HepG2 (cell line): ENCODE measurements around the gene PPIB. TPM values are rescaled to one million over a fixed set of nuclear protein-coding genes. Genes with fewer than 3 reads are reported as not detected.
A peak's percentile ranks its signal among the peaks of the same experiment; 100 is the strongest.

ENCODE experiments used
- ATAC-seq: fragments of 200-7000 bp; cut with Tn5 transposase; 3 replicates; pipeline ENCODE4 v1.9.1; 2020; ENCODE audit warnings: mild to moderate bottlenecking, moderate library complexity
- BruUV-seq: library from RNA; stranded (reverse); fragments of 400-500 nt; replicated peaks from 2 replicates; lab custom pipeline; 2021; lab: Mats Ljungman, UMichigan
- CTCF ChIA-PET: fragments of 300-600 bp; formaldehyde crosslinking; extraction: SDS; loops from one replicate; lab custom pipeline; 2021; ENCODE audit warnings: low total read pairs, inconsistent platforms, low intra/inter-chr PET ratio; lab: Yijun Ruan, JAX
- POLR2A ChIA-PET: fragments of 350-600 bp; sonication (Branson Sonifier 250); formaldehyde crosslinking; loops from one replicate; lab custom pipeline; 2020; ENCODE audit warnings: antibody characterized with exemption, inconsistent platforms; lab: Yijun Ruan, JAX
- DNase-seq: peaks from one replicate; pipeline ENCODE4 v3.0.0-alpha.2; 2015; ENCODE audit warnings: low spot score
- FAIRE-seq: peaks from 3 replicates; lab custom pipeline; 2011; peaks lifted over from hg19 to GRCh38; lab: Jason Lieb, UNC
- H2AFZ ChIP-seq: one replicate; pipeline ENCODE4 v1.6.1; 2011; ENCODE audit warnings: low read length, inconsistent platforms
- H3K27ac ChIP-seq: fragments of 300-600 bp; 3 replicates; pipeline ENCODE4 v1.8.0; 2011; ENCODE audit warnings: mixed run types, mild to moderate bottlenecking, mixed read lengths, low read length, inconsistent platforms; ENCODE audit not compliant: insufficient read depth; ENCODE audit errors: extremely low read length
- H3K27me3 ChIP-seq, 2 experiments: fragments of 200-600 bp in 1 of 2; 2 replicates in 1 of 2; 3 replicates in 1 of 2; pipeline versions ENCODE4 v1.6.0 to v1.8.0; 2011; ENCODE audit warnings: low read length in 2 of 2, mild to moderate bottlenecking in 2 of 2, moderate library complexity in 2 of 2, inconsistent platforms in 1 of 2; ENCODE audit not compliant: insufficient read depth in 2 of 2, control insufficient read depth in 1 of 2
- H3K36me3 ChIP-seq, 2 experiments: fragments of 200-600 bp in 1 of 2; replicated peaks in 1 of 2; 2 replicates in 1 of 2; 3 replicates in 1 of 2; pipeline versions ENCODE4 v1.5.1 to v1.8.0; 2011; ENCODE audit warnings: low read length in 2 of 2, inconsistent platforms in 1 of 2; ENCODE audit not compliant: insufficient read depth in 2 of 2, control insufficient read depth in 1 of 2
- H3K4me1 ChIP-seq: 2 replicates; pipeline ENCODE4 v1.5.1; 2012; ENCODE audit warnings: low read length, inconsistent platforms; ENCODE audit not compliant: insufficient read depth
- H3K4me2 ChIP-seq: 2 replicates; pipeline ENCODE4 v1.6.0; 2011; ENCODE audit warnings: low read depth, low read length, inconsistent platforms
- H3K4me3 ChIP-seq, 3 experiments: fragments of 200-600 bp in 1 of 3; sonication (generic), shearing (Covaris generic) in 1 of 3; replicated peaks in 1 of 3; 2 replicates each; pipeline ENCODE4 v1.5.1; 2011 to 2016; ENCODE audit warnings: low read length in 3 of 3, inconsistent platforms in 2 of 3, low read depth in 2 of 3, mild to moderate bottlenecking in 2 of 3, control low read depth in 1 of 3, mixed read lengths in 1 of 3; ENCODE audit not compliant: insufficient read depth in 1 of 3
- H3K79me2 ChIP-seq: one replicate; pipeline ENCODE4 v1.6.1; 2011; ENCODE audit warnings: low read length, inconsistent platforms; ENCODE audit not compliant: insufficient read depth
- H3K9ac ChIP-seq: 2 replicates; pipeline ENCODE4 v1.6.0; 2011; ENCODE audit warnings: mild to moderate bottlenecking, low read depth, low read length, inconsistent platforms; ENCODE audit not compliant: insufficient read depth
- H3K9me3 ChIP-seq: 2 replicates; pipeline ENCODE4 v1.5.1; 2012; ENCODE audit warnings: mild to moderate bottlenecking, low read length
- H4K20me1 ChIP-seq: 2 replicates; pipeline ENCODE4 v1.6.0; 2011; ENCODE audit warnings: inconsistent platforms, mild to moderate bottlenecking, low read length, moderate library complexity; ENCODE audit not compliant: insufficient read depth
- HNRNPL ChIP-seq: fragments of 200-400 bp; formaldehyde crosslinking; IDR thresholded peaks from 2 replicates; pipeline ENCODE4 v1.6.1; 2017; ENCODE audit warnings: mild to moderate bottlenecking, low read depth, low read length
- NR2F6 ChIP-seq, 2 experiments: IDR thresholded peaks; 2 replicates each; pipeline ENCODE4 v1.6.1; 2016; ENCODE audit warnings: antibody characterized with exemption in 1 of 2, mild to moderate bottlenecking in 1 of 2
- PRDM10 ChIP-seq: sonication (generic); formaldehyde crosslinking; IDR thresholded peaks from 2 replicates; pipeline ENCODE4 v1.4.0; 2020; ENCODE audit warnings: low read depth, missing genetic modification reagents
- SMAD3 ChIP-seq: sonication (generic); formaldehyde crosslinking; IDR thresholded peaks from 2 replicates; pipeline ENCODE4 v1.4.0; 2020; ENCODE audit warnings: missing genetic modification reagents
- ZNF20 ChIP-seq: sonication (generic); formaldehyde crosslinking; IDR thresholded peaks from 2 replicates; pipeline ENCODE4 v1.4.0; 2020; ENCODE audit warnings: mild to moderate bottlenecking, moderate library complexity, missing genetic modification reagents
- ZNF430 ChIP-seq: sonication (generic); formaldehyde crosslinking; IDR thresholded peaks from 2 replicates; pipeline ENCODE4 v1.9.0; 2021; ENCODE audit warnings: mild to moderate bottlenecking, missing genetic modification reagents
- ZNF629 ChIP-seq: sonication (generic); formaldehyde crosslinking; conservative IDR thresholded peaks from 2 replicates; pipeline ENCODE4 v1.5.0; 2020; ENCODE audit warnings: missing genetic modification reagents
- ZNF800 ChIP-seq: sonication (generic); formaldehyde crosslinking; IDR thresholded peaks from 2 replicates; pipeline ENCODE4 v1.4.0; 2020; ENCODE audit warnings: missing genetic modification reagents
- WGBS: methylation state at CpG from one replicate; pipeline ENCODE4 v1.1.6; 2017; ENCODE audit warnings: low lambda C conversion rate; 5-methylcytosine and 5-hydroxymethylcytosine counted together
- in situ Hi-C: cut with HindIII; loops from 2 replicates; pipeline ENCODE4 v1.10.0; 2017; ENCODE audit warnings: low pct_unique_long_range_greater_than_20kb; ENCODE audit not compliant: extremely low pct_ligation_motif_present
- intact Hi-C: fragments of 100-400 bp; cut with micrococcal nuclease; formaldehyde crosslinking; loops from one replicate; pipeline ENCODE4 v1.10.0; 2022; ENCODE audit not compliant: unreplicated experiment
- polyA plus RNA-seq, 8 experiments: library from polyadenylated mRNA; depleted of rRNA in 3 of 8; stranded (reverse) in 7 of 8; unstranded in 1 of 8; fragments of >200 nt; fragmentation: Illumina TruSeq in 4 of 8; extraction: Trizol in 4 of 8; gene quantifications; 2 replicates each; pipeline versions ENCODE4 v1.2.1 to v1.2.3, GENCODE V29; 2011 to 2016; ENCODE audit warnings: low read depth in 4 of 8, missing spikeins in 1 of 8, mixed read lengths in 1 of 8; ENCODE audit not compliant: insufficient read depth in 1 of 8
- total RNA-seq, 5 experiments: library from RNA; depleted of rRNA; stranded (reverse); fragments of >200 nt; fragmentation: Illumina TruSeq; extraction: Trizol; gene quantifications; 2 replicates each; pipeline ENCODE4 v1.2.3, GENCODE V29; 2016; ENCODE audit warnings: low read depth in 1 of 5

Gene PPIB
- total and polyA plus RNA-seq, 2 of the 13 experiments (the other 11 are each of a cell fraction or from before 2014, with no cell fraction given): 780 to 882 TPM

DNA sequence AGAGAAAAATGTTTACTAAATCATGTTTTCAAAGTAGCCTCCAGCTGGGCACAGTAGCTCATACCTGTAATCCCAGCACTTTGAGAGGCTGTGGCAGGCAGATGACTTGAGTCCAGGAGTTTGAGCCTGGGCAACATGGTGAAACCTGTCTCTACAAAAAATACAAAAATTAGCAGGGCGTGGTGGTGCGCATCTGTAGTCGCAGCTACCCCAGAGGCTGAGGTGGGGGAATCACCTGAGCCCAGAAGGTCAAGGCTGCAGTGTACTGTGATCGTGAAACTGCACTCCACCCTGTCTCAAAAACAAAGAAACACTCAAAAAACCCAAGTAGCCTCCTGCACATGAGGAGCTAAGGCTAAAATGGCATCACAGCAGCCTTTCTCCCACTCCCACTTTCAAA is 1.6 kb upstream of the PPIB start:
- Histone ChIP-seq H3K36me3 (peaks cover 4 to 12% of the 10 kb centered on the region in 2 experiments), H2AFZ (peak overlapping the region; percentile 66), H3K4me3 (peak overlapping the region in 1 of 3 experiments; percentile 98; a peak in 1 of 6 replicates), H3K4me2 (peak overlapping the region; percentile 99), H3K9me3 (no peaks in the 10 kb centered on the region), H3K27ac (peak overlapping the region; percentile 90), H3K9ac (peak overlapping the region; percentile 84; the same call in 1 of the 2 replicates), H3K79me2 (peaks cover 24% of the 10 kb centered on the region), H3K27me3 (no peaks in the 10 kb centered on the region; a peak in 1 of 5 replicates), H4K20me1 (peaks cover 7% of the 10 kb centered on the region; the same call in 1 of the 2 replicates), H3K4me1 (peaks cover 39% of the 10 kb centered on the region)
- WGBS: 57% methylated on average over 4 of the region's 4 CpGs
- in situ Hi-C loops (no loop called here), intact Hi-C loops (loop anchor here (2.0 to 5.0 kb wide), 3 partner anchors 193 to 518 kb away; partner anchors contain the start of genes CSNK1G1 and TRIP4)
- ChIA-PET CTCF (no interaction called here), POLR2A (interaction anchor here (1.3 to 4.4 kb wide), 5 partner anchors 11 to 223 kb away, joined by 3 to 52 read pairs (median 17); partner anchors contain the start of genes CIAO2A and TRIP4)
- ATAC-seq: no peak
- no peak for DNase-seq
- BruUV-seq: no TSS peak
- no peak for FAIRE-seq
- peak; percentile 5; the same call in 1 of the 2 replicates for TF ChIP-seq SMAD3 (CRISPR knock-in tag)
- TF ChIP-seq HNRNPL: no peak
- 0 out of 2 replicates have a peak, but pooled peaks have one; percentile 5 for TF ChIP-seq NR2F6 (IDR thresholded peaks at IDR 0.05)
- no peak for TF ChIP-seq NR2F6 (CRISPR knock-in tag; IDR thresholded peaks at IDR 0.05)
- TF ChIP-seq ZNF629 (CRISPR knock-in tag): peak; percentile 86
- TF ChIP-seq PRDM10 (CRISPR knock-in tag): peak; percentile 2; the same call in 1 of the 2 replicates
- 0 out of 2 replicates have a peak, but pooled peaks have one; percentile 22 for TF ChIP-seq ZNF430
- 0 out of 2 replicates have a peak, but pooled peaks have one; percentile 12 for TF ChIP-seq ZNF800 (CRISPR knock-in tag)
- TF ChIP-seq ZNF20 (CRISPR knock-in tag): no peak
